Prostate gland (tissue), 2 donors: ENCODE measurements around the gene PARP11.

Experiments
- POLR2A ChIP-seq: fragments of 450-650 bp; IDR thresholded peaks from one replicate; pipeline ENCODE4 v1.6.1; 2016; ENCODE audit warnings: antibody characterized with exemption, mild to moderate bottlenecking
- POLR2AphosphoS5 ChIP-seq: sonication (generic); formaldehyde crosslinking; IDR thresholded peaks from one replicate; pipeline ENCODE4 v1.6.1; 2017; ENCODE audit warnings: antibody characterized with exemption
- TF ChIP-seq, protein P1 (sequence below), 4 experiments: fragments of 200-600 bp in 2 of 4; fragments of 450-650 bp in 2 of 4; sonication (generic) in 2 of 4; IDR thresholded peaks; 1 replicate in 3 of 4; 2 replicates in 1 of 4; pipeline ENCODE4 v1.5.1; 2016 to 2019; ENCODE audit warnings: antibody characterized with exemption in 4 of 4, mild to moderate bottlenecking in 2 of 4, moderate library complexity in 2 of 4

DNA sequence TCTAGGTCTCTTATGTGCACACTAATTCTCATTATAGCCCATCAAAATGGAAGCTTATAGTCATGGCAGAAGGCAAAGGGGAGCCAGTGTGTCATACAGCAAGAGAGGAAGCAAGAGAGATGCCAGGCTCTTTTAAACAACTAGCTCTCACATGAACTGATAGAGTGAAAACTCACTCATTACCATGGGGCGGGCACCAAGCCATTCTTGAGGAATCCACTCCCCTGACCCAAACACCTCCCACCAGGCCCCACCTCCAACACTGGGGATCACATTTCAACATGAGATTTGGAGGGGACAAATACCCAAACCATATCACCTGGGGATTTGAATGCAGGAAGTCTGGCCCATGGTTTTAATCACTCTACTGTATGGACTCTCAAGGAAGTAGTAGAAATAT is 83.4 kb downstream of the PARP11 start:
- TF ChIP-seq, protein P1, sequence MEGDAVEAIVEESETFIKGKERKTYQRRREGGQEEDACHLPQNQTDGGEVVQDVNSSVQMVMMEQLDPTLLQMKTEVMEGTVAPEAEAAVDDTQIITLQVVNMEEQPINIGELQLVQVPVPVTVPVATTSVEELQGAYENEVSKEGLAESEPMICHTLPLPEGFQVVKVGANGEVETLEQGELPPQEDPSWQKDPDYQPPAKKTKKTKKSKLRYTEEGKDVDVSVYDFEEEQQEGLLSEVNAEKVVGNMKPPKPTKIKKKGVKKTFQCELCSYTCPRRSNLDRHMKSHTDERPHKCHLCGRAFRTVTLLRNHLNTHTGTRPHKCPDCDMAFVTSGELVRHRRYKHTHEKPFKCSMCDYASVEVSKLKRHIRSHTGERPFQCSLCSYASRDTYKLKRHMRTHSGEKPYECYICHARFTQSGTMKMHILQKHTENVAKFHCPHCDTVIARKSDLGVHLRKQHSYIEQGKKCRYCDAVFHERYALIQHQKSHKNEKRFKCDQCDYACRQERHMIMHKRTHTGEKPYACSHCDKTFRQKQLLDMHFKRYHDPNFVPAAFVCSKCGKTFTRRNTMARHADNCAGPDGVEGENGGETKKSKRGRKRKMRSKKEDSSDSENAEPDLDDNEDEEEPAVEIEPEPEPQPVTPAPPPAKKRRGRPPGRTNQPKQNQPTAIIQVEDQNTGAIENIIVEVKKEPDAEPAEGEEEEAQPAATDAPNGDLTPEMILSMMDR (IDR thresholded peaks at IDR 0.05): no peak
- no peak for TF ChIP-seq POLR2A
- no peak for TF ChIP-seq POLR2AphosphoS5
